Hypothalamus (tissue), 51 donors: ENCODE measurements around the gene ACSF2.

Source experiments
- DNase-seq, 51 donors: peaks; one replicate each; lab custom pipeline; 2025; lab: John Stamatoyannopoulos, UW

Gene ACSF2

GRCh38 chr17:50518384-50519023 is 92.5 kb downstream of the ACSF2 start:
- no peak for DNase-seq

GRCh38 chr17:50519141-50519834 is 93.3 kb downstream of the ACSF2 start:
- no peak for DNase-seq

- no peak for DNase-seq
Observed at GRCh38 chr17:50520483-50520882, 94.5 kb downstream of the ACSF2 start.

GRCh38 chr17:50521514-50521913 is 95.5 kb downstream of the ACSF2 start:
- no peak for DNase-seq

- DNase-seq, result no peak
Observed at GRCh38 chr17:50522766-50523165, 96.7 kb downstream of the ACSF2 start.

- DNase-seq, result no peak
Observed at GRCh38 chr17:50523208-50523607, 97.2 kb downstream of the ACSF2 start.
